ENCODE measurements around the gene YIPF7.

DNA sequence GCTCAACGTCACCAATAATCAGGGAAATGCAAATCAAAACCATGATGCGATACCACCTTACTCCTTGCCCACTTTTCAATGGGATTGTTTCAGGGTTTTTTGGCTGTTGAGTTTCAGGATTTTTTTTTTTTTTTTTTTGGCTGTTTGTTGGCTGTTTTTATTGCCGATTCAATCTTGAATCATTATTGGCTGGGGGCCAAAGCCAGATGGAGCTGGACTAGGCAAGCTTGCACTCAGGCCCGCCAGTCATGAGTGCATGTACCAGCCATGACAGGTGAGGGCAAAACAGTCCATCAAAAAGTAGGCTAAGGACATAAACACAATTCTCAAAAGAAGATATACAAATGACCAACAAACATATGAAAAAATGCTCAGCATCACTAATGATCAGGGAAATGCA, 13.3 kb downstream of the YIPF7 start:
- TF ChIP-seq, protein P1, sequence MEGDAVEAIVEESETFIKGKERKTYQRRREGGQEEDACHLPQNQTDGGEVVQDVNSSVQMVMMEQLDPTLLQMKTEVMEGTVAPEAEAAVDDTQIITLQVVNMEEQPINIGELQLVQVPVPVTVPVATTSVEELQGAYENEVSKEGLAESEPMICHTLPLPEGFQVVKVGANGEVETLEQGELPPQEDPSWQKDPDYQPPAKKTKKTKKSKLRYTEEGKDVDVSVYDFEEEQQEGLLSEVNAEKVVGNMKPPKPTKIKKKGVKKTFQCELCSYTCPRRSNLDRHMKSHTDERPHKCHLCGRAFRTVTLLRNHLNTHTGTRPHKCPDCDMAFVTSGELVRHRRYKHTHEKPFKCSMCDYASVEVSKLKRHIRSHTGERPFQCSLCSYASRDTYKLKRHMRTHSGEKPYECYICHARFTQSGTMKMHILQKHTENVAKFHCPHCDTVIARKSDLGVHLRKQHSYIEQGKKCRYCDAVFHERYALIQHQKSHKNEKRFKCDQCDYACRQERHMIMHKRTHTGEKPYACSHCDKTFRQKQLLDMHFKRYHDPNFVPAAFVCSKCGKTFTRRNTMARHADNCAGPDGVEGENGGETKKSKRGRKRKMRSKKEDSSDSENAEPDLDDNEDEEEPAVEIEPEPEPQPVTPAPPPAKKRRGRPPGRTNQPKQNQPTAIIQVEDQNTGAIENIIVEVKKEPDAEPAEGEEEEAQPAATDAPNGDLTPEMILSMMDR (IDR thresholded peaks at IDR 0.05): no peak
- no peak for TF ChIP-seq ZFX (IDR thresholded peaks at IDR 0.05; ENCODE audit: borderline replicate concordance)

Measured in 22Rv1 (cell line).